Esophagus squamous epithelium (tissue), 4 donors: ENCODE data around the gene BNIPL.

Experiments used
- CTCF ChIP-seq, 6 experiments: fragments of 450-650 bp in 4 of 6; fragments of 200-600 bp in 2 of 6; sonication (generic) in 2 of 6; IDR thresholded peaks; one replicate each; pipeline ENCODE4 v1.5.1; 2016 to 2019; ENCODE audit warnings: antibody characterized with exemption in 6 of 6, mild to moderate bottlenecking in 4 of 6, moderate library complexity in 4 of 6
- POLR2A ChIP-seq, 4 donors: fragments of 450-650 bp; IDR thresholded peaks; one replicate each; pipeline ENCODE4 v1.6.1; 2017; ENCODE audit warnings: antibody characterized with exemption in 4 of 4, mild to moderate bottlenecking in 4 of 4, moderate library complexity in 3 of 4

DNA sequence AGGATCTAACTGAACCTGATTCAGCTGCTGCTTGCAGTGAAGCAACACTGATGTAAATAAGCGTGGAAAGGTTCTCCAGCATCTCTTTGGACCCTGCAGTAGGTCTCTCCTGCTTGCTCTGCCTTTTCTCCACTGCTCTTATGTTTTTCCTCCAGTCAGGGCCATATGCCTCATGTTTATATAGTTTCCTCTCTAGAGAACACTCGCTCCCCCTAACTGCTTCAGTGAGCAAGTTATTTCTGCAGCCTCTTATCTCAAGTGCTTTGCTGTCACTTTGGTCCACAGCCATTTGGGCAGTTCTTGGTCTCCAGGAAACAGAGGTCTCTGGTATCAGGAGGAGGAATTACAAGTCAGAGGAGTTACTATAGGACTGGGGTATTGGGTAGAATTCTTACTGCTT, 22.9 kb upstream of the BNIPL start:
- TF ChIP-seq CTCF (IDR thresholded peaks at IDR 0.05) (no peak), POLR2A (IDR thresholded peaks at IDR 0.05) (no peak)
